Activated T-helper 1 cell treated with anti-CD3 and anti-CD28 coated beads, Interleukin-2, amount 50 U/mL, for 16 hours (primary cell): ENCODE data around the gene SYP.

Experiments used
- DNase-seq, 2 donors: peaks; one replicate each; pipeline ENCODE4 v3.0.0-alpha.2; 2020; ENCODE audit warnings: low read depth in 1 of 2, low spot score in 1 of 2

SYP gene

GRCh38 chrX:49199906-49200771 is at the start of gene SYP:
Gene SYP (minus strand): TSS chrX:49200193. CDS start chrX:49200186, 7 bp downstream.
- DNase-seq, result peak; percentile 75 to 83

DNA sequence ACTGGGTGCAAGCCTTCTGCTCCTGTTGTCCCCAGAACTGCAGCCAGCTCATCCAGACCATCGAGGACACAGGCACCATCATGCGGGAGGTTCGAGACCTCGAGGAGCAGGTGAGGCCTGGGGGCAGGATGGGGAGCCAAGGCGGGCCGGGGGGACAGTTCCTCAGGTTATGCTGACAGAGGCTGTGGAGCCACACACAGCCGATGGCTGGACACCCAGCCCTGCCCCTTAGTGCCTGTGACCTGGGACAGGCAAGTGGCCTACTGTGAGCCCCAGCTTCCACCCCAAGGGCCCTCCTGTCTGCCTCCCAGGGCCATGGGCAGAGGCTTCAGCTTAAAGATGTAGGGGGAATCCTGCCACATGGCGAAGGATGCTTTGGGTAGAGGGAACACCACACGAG is 49.6 kb upstream of the SYP start:
- DNase-seq, result no peak

GRCh38 chrX:49249071-49249470 is 49.1 kb upstream of the SYP start:
- DNase-seq, result no peak

DNA sequence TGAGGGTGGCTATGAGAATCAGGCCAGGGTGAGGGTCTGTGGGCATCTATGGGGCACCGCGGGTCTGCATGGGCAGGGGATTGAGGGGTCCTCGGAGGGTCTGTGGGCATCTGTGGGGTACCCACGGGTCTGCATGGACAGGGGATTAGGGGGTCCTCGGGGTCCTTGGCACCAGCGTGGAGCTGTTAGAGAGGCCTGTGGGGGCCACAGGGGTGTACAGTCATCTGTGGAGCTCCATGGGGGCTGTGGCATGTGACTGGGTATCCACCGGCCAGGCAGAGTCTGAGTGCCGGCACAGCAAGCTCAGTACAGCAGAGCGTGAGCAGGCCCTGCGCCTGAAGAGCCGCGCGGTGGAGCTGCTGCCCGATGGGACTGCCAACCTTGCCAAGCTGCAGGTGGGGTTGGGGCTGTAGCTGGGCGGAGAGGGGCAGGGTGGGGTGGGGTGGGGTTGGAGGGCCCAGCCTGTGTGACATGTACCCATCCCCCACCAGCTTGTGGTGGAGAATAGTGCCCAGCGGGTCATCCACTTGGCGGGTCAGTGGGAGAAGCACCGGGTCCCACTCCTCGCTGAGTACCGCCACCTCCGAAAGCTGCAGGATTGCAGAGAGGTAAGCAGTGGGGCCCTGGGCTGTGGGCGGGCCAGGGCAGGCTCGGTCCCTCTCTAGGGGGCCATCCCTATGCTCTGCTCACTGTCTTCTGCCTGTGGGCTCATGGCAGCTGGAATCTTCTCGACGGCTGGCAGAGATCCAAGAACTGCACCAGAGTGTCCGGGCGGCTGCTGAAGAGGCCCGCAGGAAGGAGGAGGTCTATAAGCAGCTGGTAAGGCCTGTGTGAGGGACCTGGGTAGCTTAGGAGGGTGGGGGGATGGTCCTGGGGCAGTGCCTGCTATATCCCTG is 48.2 kb upstream of the SYP start:
- no peak for DNase-seq

DNA sequence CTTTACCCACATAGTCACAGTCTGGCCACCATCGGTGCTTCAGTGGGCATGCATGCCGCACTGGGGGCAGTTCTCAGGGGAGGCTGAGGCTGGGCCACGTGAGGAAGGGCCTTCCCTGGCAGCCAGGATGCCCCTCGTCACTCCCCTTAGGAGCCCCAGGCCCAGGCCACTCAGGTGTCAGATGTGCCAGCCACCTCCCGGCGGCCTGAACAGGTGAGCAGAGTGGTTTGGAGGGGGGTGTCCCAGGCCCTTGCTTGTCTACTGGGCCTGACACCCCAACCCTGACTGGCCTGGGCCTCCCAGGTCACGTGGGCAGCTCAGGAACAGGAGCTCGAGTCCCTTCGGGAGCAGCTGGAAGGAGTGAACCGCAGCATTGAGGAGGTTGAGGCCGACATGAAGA is 47.4 kb upstream of the SYP start:
- no peak for DNase-seq

DNA sequence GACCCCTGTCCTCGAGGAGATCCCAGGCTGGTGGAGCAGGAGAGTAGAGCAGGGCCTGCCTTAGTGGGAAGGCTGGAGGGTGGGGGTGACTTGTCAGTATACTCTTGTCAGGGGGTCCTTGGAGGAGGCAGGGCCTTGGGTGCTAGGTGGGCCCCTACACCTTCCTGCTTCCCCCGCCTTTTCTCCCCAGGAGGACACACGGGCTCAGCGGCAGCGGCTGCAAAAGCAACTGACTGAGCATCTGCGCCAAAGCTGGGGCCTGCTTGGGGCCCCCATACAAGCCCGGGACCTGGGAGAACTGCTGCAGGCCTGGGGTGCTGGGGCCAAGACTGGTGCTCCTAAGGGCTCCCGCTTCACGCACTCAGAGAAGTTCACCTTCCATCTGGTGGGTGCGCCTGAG is 46.5 kb upstream of the SYP start:
- no peak for DNase-seq

DNA sequence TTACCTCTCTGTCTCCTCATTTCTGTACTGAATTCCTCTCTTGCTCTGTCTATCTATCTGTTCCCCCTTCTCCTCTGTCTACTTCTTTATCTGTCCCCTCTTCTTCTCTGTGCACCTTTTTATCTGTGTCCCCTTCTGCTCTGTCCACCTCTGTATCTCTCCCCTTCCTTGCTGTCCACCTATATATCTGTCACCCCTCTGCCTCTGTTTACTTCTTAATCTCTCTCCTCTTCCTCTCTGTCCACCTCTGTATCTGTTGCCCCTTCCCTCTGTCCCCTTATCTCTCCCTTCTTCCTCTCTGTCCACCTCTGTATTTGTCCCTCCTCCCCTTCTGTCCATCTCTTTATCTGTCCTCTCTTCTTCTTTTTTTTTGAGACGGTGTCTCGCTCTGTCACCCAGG is 44.2 kb upstream of the SYP start:
- DNase-seq, result no peak

DNA sequence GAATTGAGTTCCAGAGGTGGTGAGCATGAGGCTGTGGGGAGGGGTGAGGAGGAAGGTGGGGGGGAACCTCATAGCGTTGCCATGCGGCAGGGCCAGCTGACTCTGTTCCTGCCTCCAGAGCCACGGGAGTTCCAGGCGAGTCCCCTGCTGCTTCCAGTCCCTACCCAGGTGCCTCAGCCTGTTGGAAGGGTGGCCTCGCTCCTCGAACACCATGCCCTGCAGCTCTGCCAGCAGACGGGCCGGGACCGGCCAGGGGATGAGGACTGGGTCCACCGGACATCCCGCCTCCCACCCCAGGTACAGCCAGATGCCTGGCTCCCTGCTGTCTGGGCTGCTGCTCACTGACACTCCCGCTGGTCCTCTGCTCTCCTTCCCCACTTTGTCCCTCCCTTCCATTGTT is 43.2 kb upstream of the SYP start:
- DNase-seq, result no peak

DNA sequence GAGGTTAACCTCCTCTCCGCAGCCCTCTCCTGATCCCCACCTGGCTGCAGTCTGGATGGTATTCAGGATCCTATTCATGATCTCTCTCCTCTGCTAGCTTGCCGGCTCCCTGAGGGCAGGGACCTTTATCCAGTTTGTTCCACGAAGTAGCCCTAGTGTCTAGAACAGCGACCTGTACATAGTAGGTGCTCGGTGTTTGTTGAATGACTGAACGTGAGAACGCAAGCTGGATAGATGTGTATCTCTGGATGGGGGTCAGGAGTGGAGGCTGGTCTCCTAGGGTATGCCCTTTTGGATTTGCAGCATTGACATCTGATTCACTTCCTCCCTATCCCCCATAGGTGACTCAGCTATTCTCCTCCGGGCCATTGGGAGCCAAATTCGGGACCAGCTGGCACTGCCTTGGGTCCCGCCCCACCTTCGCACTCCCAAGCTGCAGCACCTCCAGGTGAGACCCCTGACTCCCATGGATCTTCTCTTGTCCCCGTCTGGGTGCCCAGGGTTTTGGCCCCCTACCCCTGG is 42.6 kb upstream of the SYP start:
- DNase-seq, result no peak

GRCh38 chrX:49238735-49239134 is 38.7 kb upstream of the SYP start:
- no peak for DNase-seq

GRCh38 chrX:49237060-49237459 is 37.1 kb upstream of the SYP start:
- no peak for DNase-seq

- no peak for DNase-seq
These were observed 34.0 kb upstream of the SYP start for GRCh38 chrX:49233887-49234555.

GRCh38 chrX:49233176-49233575 is 33.2 kb upstream of the SYP start, which contains the start of gene CACNA1F:
Gene CACNA1F (minus strand): TSS chrX:49233340. CDS start chrX:49233309, 31 bp downstream.
- DNase-seq, result no peak

DNA sequence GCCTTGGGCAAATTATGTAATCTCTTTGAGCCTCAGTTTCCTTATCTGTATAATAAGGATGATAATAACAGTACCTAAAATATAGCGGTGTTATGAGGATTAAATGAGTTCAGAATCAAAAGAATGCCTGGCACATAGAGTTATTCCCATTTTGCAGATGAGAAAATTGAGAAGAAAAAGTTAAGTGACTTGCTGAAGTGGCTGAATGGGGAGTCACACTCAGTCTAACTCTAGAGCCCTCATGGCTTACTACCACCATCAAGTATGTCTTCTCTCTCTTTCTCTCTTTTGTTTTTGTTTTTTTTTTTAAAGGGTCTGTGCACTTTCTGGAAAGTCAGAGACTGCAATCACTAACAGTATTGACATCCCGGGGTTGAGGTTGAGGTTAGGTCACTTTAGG is 32.5 kb upstream of the SYP start:
- no peak for DNase-seq

GRCh38 chrX:49231333-49232000 is 31.5 kb upstream of the SYP start:
- no peak for DNase-seq

DNA sequence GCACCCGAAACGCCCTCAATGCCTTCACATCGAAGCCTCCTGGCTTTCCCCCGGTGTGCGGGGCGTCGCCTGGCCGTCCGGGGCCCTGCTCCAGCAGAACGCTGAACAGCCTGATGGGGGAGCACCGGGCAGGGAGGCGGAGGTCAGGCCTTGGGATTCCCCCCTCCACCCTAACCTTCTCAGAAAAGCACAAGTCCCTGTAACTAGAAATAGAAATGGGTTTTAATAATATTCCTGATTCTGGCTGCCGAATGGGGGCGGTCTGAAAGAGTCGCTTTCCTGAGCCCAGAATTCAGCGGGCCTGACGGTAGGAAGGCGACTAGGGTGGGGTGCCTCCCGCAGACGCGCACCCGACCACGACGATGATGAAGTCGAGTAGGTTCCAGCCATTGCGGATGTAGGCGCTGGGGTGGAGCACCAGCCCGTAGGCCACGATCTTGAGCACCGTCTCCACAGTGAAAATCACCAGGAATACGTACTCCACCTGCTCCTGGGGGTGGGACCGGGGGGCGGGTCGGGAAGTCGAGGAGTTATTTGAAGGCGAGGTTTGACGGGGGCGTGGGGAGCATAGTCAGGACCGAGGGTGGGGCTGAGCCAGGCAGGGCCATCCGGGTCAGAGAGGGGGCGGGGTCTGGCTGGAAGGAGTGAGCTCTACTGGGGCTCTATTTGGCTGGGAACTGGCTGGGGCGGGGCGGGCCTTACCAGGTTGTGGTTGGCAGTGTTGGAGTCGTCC is 30.7 kb upstream of the SYP start:
- peak; percentile 4 to 22 for DNase-seq

DNA sequence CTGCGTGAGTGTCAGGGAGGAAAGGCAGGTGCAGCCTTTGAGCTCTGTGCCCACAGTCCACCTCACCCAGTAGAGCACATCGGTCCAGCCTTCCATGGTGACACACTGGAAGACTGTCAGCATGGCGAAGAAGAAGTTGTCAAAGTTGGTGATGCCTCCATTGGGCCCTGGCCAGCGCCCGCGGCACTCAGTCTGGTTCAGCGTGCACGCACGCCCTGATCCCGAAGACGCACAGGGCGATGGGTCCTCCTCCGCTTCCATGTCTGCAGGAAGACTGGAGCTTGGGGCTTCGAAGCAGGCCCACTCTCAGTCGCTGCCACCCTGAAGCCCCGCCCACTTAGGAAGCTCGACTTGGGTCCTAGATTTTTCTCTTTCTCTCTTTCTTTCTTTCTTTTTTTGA is 28.2 kb upstream of the SYP start:
- DNase-seq, result no peak

GRCh38 chrX:49227726-49228125 is 27.7 kb upstream of the SYP start:
- no peak for DNase-seq

DNA sequence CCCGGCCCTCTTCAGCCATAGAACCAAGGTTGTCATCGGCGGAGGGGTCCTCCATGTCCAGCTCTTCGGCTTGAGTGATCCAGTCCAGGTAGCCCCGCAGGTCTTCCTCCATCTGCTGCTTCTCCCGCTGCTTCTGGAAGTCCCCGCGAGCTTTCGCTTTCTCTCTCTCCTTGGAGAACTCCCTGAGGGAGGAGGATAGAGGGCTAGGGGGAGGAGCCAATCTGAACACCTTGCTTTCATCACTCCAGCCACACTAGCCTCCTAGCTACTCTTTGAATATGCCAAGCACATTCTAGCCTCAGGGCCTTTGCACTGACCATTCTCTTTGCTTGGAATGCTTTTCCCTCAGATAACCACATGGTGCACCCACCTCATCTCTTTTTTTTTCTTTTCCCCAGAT is 27.0 kb upstream of the SYP start:
- DNase-seq, result no peak

DNA sequence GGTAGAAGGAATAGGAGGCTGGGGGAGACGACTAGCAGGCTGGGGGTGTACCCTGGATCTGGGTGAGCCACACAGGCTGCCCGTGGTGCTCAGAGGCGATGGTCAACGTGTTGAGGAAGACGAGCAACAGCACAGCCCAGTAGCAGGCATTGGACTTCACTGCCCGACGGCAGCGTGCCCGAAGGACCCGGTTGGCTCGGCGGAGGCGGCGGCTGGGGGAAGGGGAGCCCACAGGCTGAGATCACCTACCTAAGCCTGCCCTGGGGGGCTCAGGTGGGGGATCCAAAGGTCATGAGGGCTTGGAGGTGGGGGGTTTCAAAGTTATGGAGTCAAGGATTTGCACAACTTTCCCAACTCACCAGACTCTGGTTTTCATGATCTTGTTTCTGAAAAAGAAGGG is 25.9 kb upstream of the SYP start:
- DNase-seq, result no peak
